ENCODE results near the gene CTNNAL1.

Gene CTNNAL1

GRCh38 chr9:109026306-109026705, 13.0 kb upstream of the CTNNAL1 start:
- DNase-seq (ENCODE audit: low spot score) = no peak

GRCh38 chr9:109022873-109023272, 9.6 kb upstream of the CTNNAL1 start:
- DNase-seq (ENCODE audit: low spot score) = no peak

GRCh38 chr9:109020581-109021511, 7.5 kb upstream of the CTNNAL1 start:
- DNase-seq (ENCODE audit: low spot score) = no peak

GRCh38 chr9:109020113-109020512, 6.8 kb upstream of the CTNNAL1 start:
- DNase-seq (ENCODE audit: low spot score) = no peak

GRCh38 chr9:109019420-109019819, 6.1 kb upstream of the CTNNAL1 start:
- DNase-seq (ENCODE audit: low spot score) = no peak

GRCh38 chr9:109017493-109017892, 4.2 kb upstream of the CTNNAL1 start:
- no peak for DNase-seq (ENCODE audit: low spot score)

GRCh38 chr9:109017061-109017460, 3.8 kb upstream of the CTNNAL1 start:
- DNase-seq (ENCODE audit: low spot score) = no peak

- DNase-seq (ENCODE audit: low spot score) = no peak
Measured at GRCh38 chr9:109016132-109016531, 2.8 kb upstream of the CTNNAL1 start.

GRCh38 chr9:109014608-109015280, 1.4 kb upstream of the CTNNAL1 start:
- DNase-seq (ENCODE audit: low spot score) = no peak

- DNase-seq (ENCODE audit: low spot score) = no peak
Measured at GRCh38 chr9:109013679-109014607, 644 bp upstream of the CTNNAL1 start.

- peak; percentile 61 for DNase-seq (ENCODE audit: low spot score)
Measured at GRCh38 chr9:109012009-109012875, 1.1 kb downstream of the CTNNAL1 start.

- no peak for DNase-seq (ENCODE audit: low spot score)
Measured at GRCh38 chr9:109011231-109011671, 2.0 kb downstream of the CTNNAL1 start.

- peak; percentile 72 for DNase-seq (ENCODE audit: low spot score)
Measured at GRCh38 chr9:109010746-109011145, 2.6 kb downstream of the CTNNAL1 start.

GRCh38 chr9:109005678-109006077, 7.6 kb downstream of the CTNNAL1 start:
- DNase-seq (ENCODE audit: low spot score) = no peak

GRCh38 chr9:109003116-109003515, 10.2 kb downstream of the CTNNAL1 start:
- DNase-seq (ENCODE audit: low spot score) = no peak

GRCh38 chr9:109002141-109002540, 11.2 kb downstream of the CTNNAL1 start:
- no peak for DNase-seq (ENCODE audit: low spot score)

- peak; percentile 7 for DNase-seq (ENCODE audit: low spot score)
Measured at GRCh38 chr9:109001275-109001676, 12.0 kb downstream of the CTNNAL1 start.

GRCh38 chr9:108997112-108997511, 16.2 kb downstream of the CTNNAL1 start:
- DNase-seq (ENCODE audit: low spot score) = no peak

GRCh38 chr9:108996643-108997042, 16.7 kb downstream of the CTNNAL1 start:
- no peak for DNase-seq (ENCODE audit: low spot score)

GRCh38 chr9:108994695-108995094, 18.6 kb downstream of the CTNNAL1 start:
- DNase-seq (ENCODE audit: low spot score) = no peak

GRCh38 chr9:108991479-108991878, 21.8 kb downstream of the CTNNAL1 start:
- no peak for DNase-seq (ENCODE audit: low spot score)
